GM18519 (cell line): Measurements from ENCODE around the gene GGT5.
"Not testable (repeated sequence)": the region's sequence is repeated elsewhere in the genome, so short reads cannot be mapped to it uniquely, and the experiment has no call there.

Source experiments
- ATAC-seq: cut with Tn5 transposase; IDR thresholded peaks from one replicate; pipeline ENCODE4 v1.9.1; 2021; ENCODE audit warnings: mild to moderate bottlenecking, moderate library complexity; ENCODE audit not compliant: unreplicated experiment, low FRiP score

The GGT5 gene

DNA sequence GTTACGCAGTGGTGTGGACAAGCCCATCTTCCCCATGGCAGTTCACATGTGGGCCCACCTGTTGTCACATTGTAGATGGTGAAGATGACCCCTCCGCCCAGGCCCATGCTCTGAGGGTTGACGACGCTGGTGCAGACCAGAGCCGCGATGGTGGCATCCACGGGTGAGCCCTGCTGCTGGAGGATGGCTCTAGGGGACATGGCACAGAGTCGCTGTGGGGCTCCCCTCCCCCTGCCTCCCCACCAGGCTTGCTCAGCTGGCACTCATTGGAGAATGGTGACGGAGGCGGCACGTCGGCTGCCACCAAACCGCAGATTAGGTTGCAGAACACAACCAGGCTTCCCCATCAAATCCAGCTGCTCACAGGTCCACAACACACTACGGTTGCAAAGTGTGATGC is 11.1 kb downstream of the GGT5 start:
- ATAC-seq: no peak

DNA sequence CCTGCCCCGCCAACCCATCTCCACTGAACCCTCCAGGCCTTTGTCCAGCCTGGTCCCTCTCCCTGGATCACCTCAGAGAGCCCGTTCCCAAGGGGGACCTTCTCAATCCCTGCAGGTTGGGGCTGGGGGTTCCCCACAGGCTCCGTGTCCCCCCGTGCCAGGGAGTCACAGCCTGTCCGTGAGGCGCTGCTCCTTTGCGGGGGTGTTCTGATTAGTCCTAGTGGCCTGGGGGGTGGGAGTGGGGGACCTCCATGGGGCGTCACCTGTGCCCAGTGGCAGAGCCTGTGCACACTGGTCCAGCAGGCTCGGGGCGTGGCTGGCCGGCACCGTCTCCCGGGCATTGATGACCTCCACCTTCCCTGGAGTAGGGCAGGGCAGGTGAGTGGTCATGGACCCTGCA is 11.6 kb downstream of the GGT5 start:
- ATAC-seq: no peak

DNA sequence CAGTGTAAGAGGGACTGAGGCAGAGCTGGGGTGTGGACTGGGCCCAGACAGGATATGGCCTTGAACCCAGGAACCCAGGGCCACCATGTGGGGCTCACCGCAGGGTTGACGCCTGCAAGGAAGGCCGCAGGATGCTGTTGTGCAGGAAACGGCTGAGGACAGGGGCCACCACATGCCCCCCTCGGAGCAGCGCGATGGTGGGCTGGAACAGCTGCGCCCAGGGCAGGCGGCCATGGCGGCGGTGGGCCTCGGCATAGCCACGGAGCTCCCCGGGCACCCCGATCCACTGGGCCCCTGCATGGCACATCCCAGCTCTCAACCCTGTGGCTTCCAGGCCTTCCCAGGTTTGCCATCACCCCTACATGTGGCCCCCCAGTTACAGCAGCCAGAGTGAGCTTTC is 12.2 kb downstream of the GGT5 start:
- no peak for ATAC-seq

- no peak for ATAC-seq
These were observed 12.8 kb downstream of the GGT5 start for GRCh38 chr22:24232124-24232523.

DNA sequence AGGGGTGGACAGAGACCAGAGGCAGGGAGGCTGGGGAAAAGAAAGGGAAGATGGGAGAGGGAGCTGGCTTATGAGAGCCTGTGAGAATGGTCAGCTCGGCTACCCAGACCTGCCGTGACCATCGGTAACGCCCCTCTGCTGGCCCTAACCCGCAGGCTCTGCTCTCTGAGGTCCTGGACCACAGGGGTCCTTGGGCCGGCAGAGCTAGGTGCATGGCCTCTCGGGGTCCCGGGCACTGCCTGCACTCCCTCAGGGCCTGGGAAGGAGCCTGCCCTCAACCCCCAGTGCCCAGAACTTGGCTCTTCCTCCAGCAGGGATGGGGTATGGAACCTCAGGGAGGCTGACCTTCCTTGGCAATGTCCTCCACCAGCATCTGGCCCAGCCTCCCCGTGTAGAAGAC is 13.2 kb downstream of the GGT5 start:
- no peak for ATAC-seq

DNA sequence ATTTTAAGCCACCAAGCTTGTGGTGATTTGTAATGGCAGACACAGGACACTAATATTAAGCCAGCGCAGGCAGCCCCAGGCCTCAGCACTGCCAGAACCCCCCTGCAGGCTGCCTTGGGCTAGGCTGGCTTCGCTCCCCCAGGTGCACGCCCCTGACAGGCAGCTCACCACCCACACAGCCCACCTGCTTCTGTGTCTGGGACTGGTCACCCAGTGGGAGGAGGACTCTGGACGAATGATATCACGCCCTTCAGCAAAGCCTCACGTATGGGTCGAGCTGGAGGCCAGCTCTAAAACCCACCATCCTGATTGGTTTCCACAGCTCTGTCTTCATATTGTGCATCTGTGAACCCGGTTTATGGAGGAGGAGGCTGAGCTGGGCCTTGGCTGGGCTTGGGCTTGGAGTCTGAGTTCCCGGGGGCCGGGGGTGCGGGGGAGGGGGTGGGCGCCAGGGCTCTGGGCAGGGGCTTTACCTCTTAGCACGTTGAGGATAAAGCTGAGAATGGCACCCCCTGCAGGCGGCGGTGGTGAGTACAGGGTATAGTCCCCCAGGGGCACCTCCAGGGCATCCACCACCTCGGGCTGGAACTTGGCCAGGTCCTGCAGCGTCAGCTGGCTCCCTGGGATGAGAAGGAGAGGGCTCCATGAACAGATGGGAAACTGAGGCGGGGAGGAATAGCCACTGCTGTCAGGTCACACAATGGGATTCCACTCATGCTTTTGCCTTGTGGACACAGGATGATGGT is 13.8 kb downstream of the GGT5 start:
- no peak for ATAC-seq

DNA sequence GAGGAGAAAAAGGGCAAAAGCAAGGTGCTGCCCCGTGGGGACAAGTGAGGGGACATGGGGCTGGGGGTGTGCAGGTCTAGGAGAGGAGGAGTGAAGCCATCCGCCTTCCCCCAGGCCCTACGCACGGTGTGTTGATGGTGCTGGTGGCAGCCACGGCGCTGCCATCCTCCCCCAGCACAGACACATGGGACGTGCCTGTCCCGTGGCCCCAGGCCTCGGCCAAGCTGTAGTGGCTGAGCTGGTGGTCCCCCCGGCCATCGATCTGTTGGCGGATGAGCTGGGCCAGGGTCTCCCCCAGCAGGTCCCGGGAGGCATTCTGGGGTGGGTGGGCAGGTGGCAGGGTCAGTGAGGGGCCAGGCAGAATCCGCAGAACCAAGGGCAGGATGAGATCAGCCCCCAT is 18.9 kb downstream of the GGT5 start:
- ATAC-seq: no peak

GRCh38 chr22:24225044-24225601 is 19.8 kb downstream of the GGT5 start:
- ATAC-seq: no peak

- no peak for ATAC-seq
These were observed 20.4 kb downstream of the GGT5 start for GRCh38 chr22:24224468-24224867.

DNA sequence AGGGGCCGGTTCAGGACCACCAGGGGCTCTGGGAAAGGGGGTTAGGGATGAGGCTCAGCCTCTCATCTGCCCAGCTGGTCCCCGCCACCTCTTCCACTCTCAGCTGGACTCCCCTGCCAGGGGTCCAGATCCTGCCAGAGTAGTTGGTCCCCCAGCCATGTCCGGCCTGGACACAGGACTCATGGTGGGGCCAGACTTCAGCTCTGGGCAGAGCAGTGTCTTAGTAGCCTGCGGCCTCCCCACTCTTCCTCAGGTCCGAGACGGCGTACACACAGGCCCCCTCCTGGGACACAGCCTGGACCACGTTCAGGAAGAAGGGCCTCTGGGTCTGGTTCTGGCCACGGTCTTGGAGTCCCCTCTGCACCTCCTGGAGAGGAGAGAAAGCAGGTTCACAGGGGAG is 25.1 kb downstream of the GGT5 start:
- ATAC-seq: no peak

- ATAC-seq: no peak
These were observed 27.5 kb downstream of the GGT5 start for GRCh38 chr22:24217384-24217783.

GRCh38 chr22:24216541-24217209 is 28.2 kb downstream of the GGT5 start:
- ATAC-seq: no peak

- no peak for ATAC-seq
These were observed 30.2 kb downstream of the GGT5 start for GRCh38 chr22:24214467-24215285.

DNA sequence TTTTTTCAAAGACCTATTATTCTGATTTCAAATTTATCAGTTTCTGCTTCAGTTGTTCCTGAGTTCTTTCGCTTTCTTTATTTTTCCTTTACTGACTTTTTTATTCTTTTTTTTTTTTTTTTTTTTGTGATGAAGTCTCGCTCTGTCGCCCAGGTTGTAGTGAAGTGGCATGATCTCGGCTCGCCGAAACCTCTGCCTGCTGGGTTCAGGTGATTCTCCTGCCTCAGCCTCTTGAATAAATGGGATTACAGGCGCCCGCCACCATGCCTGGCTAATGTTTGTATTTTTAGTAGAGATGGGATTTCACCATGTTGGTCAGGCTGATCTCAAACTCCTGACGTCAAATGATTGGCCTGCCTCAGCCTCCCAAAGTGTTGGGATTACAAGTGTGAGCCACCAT is 31.8 kb downstream of the GGT5 start:
- not testable (repeated sequence) for ATAC-seq

- ATAC-seq: not testable (repeated sequence)
These were observed 33.2 kb downstream of the GGT5 start for GRCh38 chr22:24211716-24212115.

DNA sequence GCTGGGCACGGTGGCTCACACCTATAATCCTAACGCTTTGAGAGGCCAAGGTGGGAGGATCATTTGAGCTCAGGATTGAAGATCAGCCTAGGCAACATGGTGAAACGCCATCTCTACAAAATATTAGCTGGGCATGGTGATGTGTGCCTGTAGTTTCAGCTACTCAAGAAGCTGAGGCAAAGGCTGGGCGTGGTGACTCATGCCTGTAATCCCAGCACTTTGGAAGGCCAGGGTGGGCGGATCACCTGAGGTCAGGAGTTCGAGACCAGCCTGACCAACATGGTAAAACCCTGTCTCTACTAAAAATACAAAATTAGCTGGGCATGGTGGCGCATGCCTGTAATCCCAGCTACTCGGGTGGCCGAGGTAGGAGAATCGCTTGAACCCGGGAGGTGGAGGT is 34.5 kb downstream of the GGT5 start:
- not testable (repeated sequence) for ATAC-seq

- ATAC-seq: no peak
These were observed 35.2 kb downstream of the GGT5 start for GRCh38 chr22:24209687-24210086.

GRCh38 chr22:24209016-24209415 is 35.9 kb downstream of the GGT5 start:
- ATAC-seq: no peak

- ATAC-seq: no peak
These were observed 36.7 kb downstream of the GGT5 start for GRCh38 chr22:24208012-24208749.

DNA sequence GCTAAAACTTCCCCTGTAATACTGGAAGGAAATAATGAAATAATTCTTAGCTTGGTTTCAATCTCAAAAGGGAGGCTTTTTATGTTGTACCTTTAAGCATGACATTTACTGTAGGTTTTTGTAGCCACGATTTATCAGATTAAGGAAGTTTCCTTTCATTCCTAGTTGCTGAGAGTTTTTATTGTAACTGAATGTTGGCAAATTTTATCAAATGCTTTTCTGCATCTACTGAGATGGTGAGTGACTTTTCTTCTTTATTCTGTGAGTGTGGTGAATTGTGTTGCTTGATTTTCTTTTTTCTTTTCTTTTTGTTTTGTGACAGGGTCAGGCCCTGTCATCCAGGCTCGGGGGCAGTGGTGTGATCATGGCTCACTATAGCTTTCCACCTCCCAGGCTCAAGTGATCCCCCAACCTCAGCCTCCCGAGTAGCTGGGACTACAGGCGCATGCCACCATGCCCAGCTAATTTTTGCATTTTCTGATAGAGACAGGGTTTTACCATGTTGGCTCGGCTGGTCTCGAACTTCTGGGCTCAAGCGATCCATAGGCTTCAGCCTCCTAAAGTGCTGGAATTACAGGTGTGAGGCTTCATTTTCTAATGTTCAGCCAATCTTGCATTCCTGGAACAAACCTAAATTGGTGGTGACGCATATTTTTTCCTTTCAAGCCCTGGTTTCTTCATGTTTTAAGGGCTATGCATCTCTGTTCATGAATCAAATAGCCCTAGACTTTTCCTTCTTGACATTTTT is 37.4 kb downstream of the GGT5 start:
- ATAC-seq: no peak
